ENCODE measurements around the gene CCDC198.

DNA sequence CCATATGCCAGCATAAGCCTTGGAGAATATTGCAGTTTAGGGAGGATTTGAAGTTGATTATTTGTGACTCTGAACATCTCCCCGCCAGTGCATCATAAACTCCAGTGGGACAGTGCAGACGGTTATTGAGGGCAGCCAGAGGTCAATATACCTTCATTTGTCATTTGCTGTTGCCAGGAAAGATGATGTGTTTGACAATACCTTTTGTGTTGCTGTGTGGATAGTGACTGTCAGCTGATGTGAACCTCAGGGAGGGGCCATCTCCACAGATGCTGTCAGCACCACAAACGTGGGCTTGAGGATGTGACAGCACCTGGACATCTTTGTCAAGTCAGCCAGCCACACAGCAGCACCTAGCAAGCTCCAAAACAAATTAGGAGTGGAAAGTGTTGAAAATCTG lies 11.5 kb downstream of the CCDC198 start:
- TF ChIP-seq FOSL2 (IDR thresholded peaks at IDR 0.05) (no peak), FOSL2 (CRISPR knock-in tag; IDR thresholded peaks at IDR 0.05) (no peak), CTCF (IDR thresholded peaks at IDR 0.05) (no peak), POLR2A (IDR thresholded peaks at IDR 0.05; ENCODE audit: low read length) (no peak), RCOR1 (IDR thresholded peaks at IDR 0.05; ENCODE audit: low read depth, low read length) (no peak), HDAC2 (IDR thresholded peaks at IDR 0.05) (no peak), RAD21 (conservative IDR thresholded peaks at IDR 0.05 in 1 of 2, IDR thresholded peaks at IDR 0.05 in 1 of 2) (no peak), RFX5 (IDR thresholded peaks at IDR 0.05) (no peak), ZNF302 (CRISPR knock-in tag; IDR thresholded peaks at IDR 0.05) (no peak), BHLHE40 (IDR thresholded peaks at IDR 0.05; ENCODE audit: low read depth, low read length) (no peak), REST (IDR thresholded peaks at IDR 0.05) (no peak), FOSB (CRISPR knock-in tag; IDR thresholded peaks at IDR 0.05) (no peak), MAX (IDR thresholded peaks at IDR 0.05) (no peak)
- TF ChIP-seq, protein P1, sequence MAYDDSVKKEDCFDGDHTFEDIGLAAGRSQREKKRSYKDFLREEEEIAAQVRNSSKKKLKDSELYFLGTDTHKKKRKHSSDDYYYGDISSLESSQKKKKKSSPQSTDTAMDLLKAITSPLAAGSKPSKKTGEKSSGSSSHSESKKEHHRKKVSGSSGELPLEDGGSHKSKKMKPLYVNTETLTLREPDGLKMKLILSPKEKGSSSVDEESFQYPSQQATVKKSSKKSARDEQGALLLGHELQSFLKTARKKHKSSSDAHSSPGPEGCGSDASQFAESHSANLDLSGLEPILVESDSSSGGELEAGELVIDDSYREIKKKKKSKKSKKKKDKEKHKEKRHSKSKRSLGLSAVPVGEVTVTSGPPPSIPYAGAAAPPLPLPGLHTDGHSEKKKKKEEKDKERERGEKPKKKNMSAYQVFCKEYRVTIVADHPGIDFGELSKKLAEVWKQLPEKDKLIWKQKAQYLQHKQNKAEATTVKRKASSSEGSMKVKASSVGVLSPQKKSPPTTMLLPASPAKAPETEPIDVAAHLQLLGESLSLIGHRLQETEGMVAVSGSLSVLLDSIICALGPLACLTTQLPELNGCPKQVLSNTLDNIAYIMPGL (CRISPR knock-in tag; IDR thresholded peaks at IDR 0.05; ENCODE audit: borderline replicate concordance): no peak
- TF ChIP-seq, protein P2, sequence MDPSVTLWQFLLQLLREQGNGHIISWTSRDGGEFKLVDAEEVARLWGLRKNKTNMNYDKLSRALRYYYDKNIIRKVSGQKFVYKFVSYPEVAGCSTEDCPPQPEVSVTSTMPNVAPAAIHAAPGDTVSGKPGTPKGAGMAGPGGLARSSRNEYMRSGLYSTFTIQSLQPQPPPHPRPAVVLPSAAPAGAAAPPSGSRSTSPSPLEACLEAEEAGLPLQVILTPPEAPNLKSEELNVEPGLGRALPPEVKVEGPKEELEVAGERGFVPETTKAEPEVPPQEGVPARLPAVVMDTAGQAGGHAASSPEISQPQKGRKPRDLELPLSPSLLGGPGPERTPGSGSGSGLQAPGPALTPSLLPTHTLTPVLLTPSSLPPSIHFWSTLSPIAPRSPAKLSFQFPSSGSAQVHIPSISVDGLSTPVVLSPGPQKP (IDR thresholded peaks at IDR 0.05; ENCODE audit: low read depth, low read length): no peak

All from A549 (cell line).